H9 (cell line): ENCODE measurements around the gene TBL1X. TPM values are rescaled to one million over a fixed set of nuclear protein-coding genes. Genes with fewer than 3 reads are reported as not detected.

ENCODE experiments used
- DNase-seq: peaks from one replicate; pipeline ENCODE4 v3.0.0-alpha.2; 2017
- H2AFZ ChIP-seq: one replicate; pipeline ENCODE4 v1.6.1; 2013; ENCODE audit warnings: mild to moderate bottlenecking, low read length, control low read depth, moderate library complexity
- H2AK5ac ChIP-seq: 2 replicates; pipeline ENCODE4 v1.6.1; 2013; ENCODE audit warnings: low read length, control low read depth, mixed read lengths; ENCODE audit not compliant: insufficient read length
- H2BK120ac ChIP-seq: one replicate; pipeline ENCODE4 v1.6.1; 2013; ENCODE audit warnings: low read depth, mild to moderate bottlenecking, low read length, control low read depth, inconsistent platforms; ENCODE audit not compliant: poor library complexity, severe bottlenecking
- H2BK12ac ChIP-seq: 2 replicates; pipeline ENCODE4 v1.6.1; 2013; ENCODE audit warnings: low read length, control low read depth, mixed read lengths, low read depth; ENCODE audit not compliant: insufficient read length
- H2BK15ac ChIP-seq: 2 replicates; pipeline ENCODE4 v1.6.1; 2013; ENCODE audit warnings: low read depth, low read length, control low read depth
- H2BK20ac ChIP-seq: one replicate; pipeline ENCODE4 v1.6.1; 2013; ENCODE audit warnings: low read depth, mild to moderate bottlenecking, low read length, control low read depth, inconsistent platforms; ENCODE audit not compliant: poor library complexity, severe bottlenecking
- H2BK5ac ChIP-seq: 2 replicates; pipeline ENCODE4 v1.6.1; 2013; ENCODE audit warnings: low read length, control low read depth, mixed read lengths; ENCODE audit not compliant: insufficient read length
- H3K14ac ChIP-seq: 2 replicates; pipeline ENCODE4 v1.6.1; 2013; ENCODE audit warnings: low read length, control low read depth; ENCODE audit not compliant: insufficient read depth
- H3K18ac ChIP-seq: 2 replicates; pipeline ENCODE4 v1.6.1; 2013; ENCODE audit warnings: low read depth, mild to moderate bottlenecking, mixed read lengths, low read length, control low read depth; ENCODE audit not compliant: insufficient read length
- H3K23ac ChIP-seq: 2 replicates; pipeline ENCODE4 v1.6.1; 2013; ENCODE audit warnings: low read length, control low read depth, mixed read lengths, low read depth; ENCODE audit not compliant: insufficient read length
- H3K23me2 ChIP-seq: 2 replicates; pipeline ENCODE4 v1.6.1; 2013; ENCODE audit warnings: low read depth, mild to moderate bottlenecking, mixed read lengths, low read length, control low read depth; ENCODE audit not compliant: insufficient read length, poor library complexity, severe bottlenecking
- H3K27ac ChIP-seq: 2 replicates; pipeline ENCODE4 v1.5.1; 2013; ENCODE audit warnings: low read length, control low read depth, mixed read lengths, low read depth; ENCODE audit not compliant: insufficient read length
- H3K27me3 ChIP-seq: 2 replicates; pipeline ENCODE4 v1.6.1; 2013; ENCODE audit warnings: low read length, control low read depth, inconsistent platforms; ENCODE audit not compliant: insufficient read depth
- H3K4ac ChIP-seq: 2 replicates; pipeline ENCODE4 v1.6.1; 2013; ENCODE audit warnings: low read depth, mild to moderate bottlenecking, control low read depth, inconsistent platforms, low read length, moderate library complexity
- H3K4me1 ChIP-seq: 2 replicates; pipeline ENCODE4 v1.6.1; 2013; ENCODE audit warnings: low read length, control low read depth, inconsistent platforms; ENCODE audit not compliant: insufficient read depth
- H3K4me2 ChIP-seq: 2 replicates; pipeline ENCODE4 v1.6.1; 2013; ENCODE audit warnings: low read length, control low read depth, mixed read lengths; ENCODE audit not compliant: insufficient read length, insufficient read depth
- H3K56ac ChIP-seq: 2 replicates; pipeline ENCODE4 v1.6.1; 2013; ENCODE audit warnings: low read depth, mild to moderate bottlenecking, mixed read lengths, low read length, control low read depth; ENCODE audit not compliant: insufficient read length
- H3K79me1 ChIP-seq: 2 replicates; pipeline ENCODE4 v1.6.1; 2013; ENCODE audit warnings: low read depth, mild to moderate bottlenecking, moderate library complexity, low read length, control low read depth, inconsistent platforms; ENCODE audit not compliant: insufficient read depth, poor library complexity, severe bottlenecking
- H3K79me2 ChIP-seq: 2 replicates; pipeline ENCODE4 v1.6.1; 2013; ENCODE audit warnings: low read length, control low read depth, inconsistent platforms; ENCODE audit not compliant: insufficient read depth
- H3K9ac ChIP-seq: 2 replicates; pipeline ENCODE4 v1.6.1; 2013; ENCODE audit warnings: low read length, control low read depth, mixed read lengths; ENCODE audit not compliant: insufficient read length; ENCODE audit errors: extremely low read depth
- H3K9me3 ChIP-seq: one replicate; pipeline ENCODE4 v1.6.1; 2013; ENCODE audit warnings: low read depth, low read length, inconsistent platforms; ENCODE audit not compliant: control insufficient read depth
- H3T11ph ChIP-seq: one replicate; pipeline ENCODE4 v1.6.1; 2013; ENCODE audit warnings: mild to moderate bottlenecking, low read length, control low read depth, inconsistent platforms
- H4K20me1 ChIP-seq: one replicate; pipeline ENCODE4 v1.6.1; 2013; ENCODE audit not compliant: control insufficient read depth, insufficient read length, insufficient read depth
- H4K5ac ChIP-seq: 2 replicates; pipeline ENCODE4 v1.6.1; 2013; ENCODE audit warnings: low read depth, mild to moderate bottlenecking, mixed read lengths, low read length, control low read depth; ENCODE audit not compliant: insufficient read length
- H4K8ac ChIP-seq: replicated peaks from 2 replicates; pipeline ENCODE4 v1.6.1; 2013; ENCODE audit warnings: low read length, control low read depth, mixed read lengths, low read depth; ENCODE audit not compliant: insufficient read length
- H4K91ac ChIP-seq: 2 replicates; pipeline ENCODE4 v1.6.1; 2013; ENCODE audit warnings: low read depth, mild to moderate bottlenecking, moderate library complexity, mixed read lengths, low read length, control low read depth; ENCODE audit not compliant: insufficient read length
- H3K27ac Mint-ChIP-seq, 3 experiments: 2 replicates in 2 of 3; 3 replicates in 1 of 3; pipeline ENCODE4 v1.8.0; 2020 to 2021; ENCODE audit warnings: mixed read lengths in 3 of 3, mild to moderate bottlenecking in 1 of 3, moderate library complexity in 1 of 3
- H3K27me3 Mint-ChIP-seq: 2 replicates; pipeline ENCODE4 v1.8.0; 2021; ENCODE audit warnings: low read depth, mild to moderate bottlenecking, moderate library complexity, mixed read lengths
- H3K36me3 Mint-ChIP-seq, 3 experiments: 2 replicates in 2 of 3; 3 replicates in 1 of 3; pipeline ENCODE4 v1.8.0; 2020 to 2021; ENCODE audit warnings: low read depth in 3 of 3, mixed read lengths in 3 of 3; ENCODE audit not compliant: insufficient read depth in 1 of 3
- H3K4me1 Mint-ChIP-seq, 2 experiments: 2 replicates each; pipeline ENCODE4 v1.8.0; 2020; ENCODE audit warnings: mixed read lengths in 2 of 2
- H3K4me3 Mint-ChIP-seq, 2 experiments: 2 replicates in 1 of 2; 3 replicates in 1 of 2; pipeline ENCODE4 v1.8.0; 2020 to 2021; ENCODE audit warnings: mild to moderate bottlenecking in 2 of 2, mixed read lengths in 2 of 2, moderate library complexity in 1 of 2
- H3K9me3 Mint-ChIP-seq, 2 experiments: 2 replicates in 1 of 2; 3 replicates in 1 of 2; pipeline ENCODE4 v1.8.0; 2020; ENCODE audit warnings: mild to moderate bottlenecking in 2 of 2, mixed read lengths in 2 of 2, moderate library complexity in 1 of 2
- CTCF ChIP-seq: fragments of 200-600 bp; sonication (generic); conservative IDR thresholded peaks from 3 replicates; pipeline ENCODE4 v1.8.0; 2021; ENCODE audit warnings: antibody characterized with exemption, mild to moderate bottlenecking
- WGBS: extraction: QIAGEN DNeasy Blood & Tissue Kit; methylation state at CpG from one replicate; pipeline ENCODE4 v1.1.7; 2013; ENCODE audit warnings: missing lambda C conversion rate, low lambda C conversion rate, mixed read lengths; ENCODE audit not compliant: insufficient read length; ENCODE audit errors: extremely low coverage; 5-methylcytosine and 5-hydroxymethylcytosine counted together
- total RNA-seq: library from RNA; stranded (reverse); gene quantifications from 2 replicates; pipeline ENCODE4 v1.2.1, GENCODE V29; 2021

TBL1X gene
- total RNA-seq, 1 experiment from 2014 or later: 24.1 TPM

GRCh38 chrX:9557521-9557920, 92.7 kb downstream of the TBL1X start:
- Histone ChIP-seq H3K4ac (no peak overlapping the region), H2AK5ac (no peak overlapping the region), H2BK5ac (no peak overlapping the region), H4K8ac (no peak overlapping the region), H3K56ac (no peak overlapping the region), H2BK12ac (no peak overlapping the region), H3K79me1 (no peaks in the 10 kb centered on the region), H3K18ac (no peak overlapping the region), H3K9me3 (no peaks in the 10 kb centered on the region), H4K20me1 (no peaks in the 10 kb centered on the region), H2BK15ac (no peak overlapping the region), H3K79me2 (no peaks in the 10 kb centered on the region), H3K23me2 (no peaks in the 10 kb centered on the region), H4K91ac (no peak overlapping the region), H3T11ph (no peak overlapping the region), H3K4me2 (no peak overlapping the region), H3K9ac (no peak overlapping the region), H2AFZ (no peak overlapping the region), H3K14ac (no peak overlapping the region), H3K27me3 (no peaks in the 10 kb centered on the region), H3K4me1 (no peaks in the 10 kb centered on the region), H2BK120ac (no peak overlapping the region), H2BK20ac (no peak overlapping the region), H3K27ac (no peak overlapping the region), H4K5ac (no peak overlapping the region), H3K23ac (no peak overlapping the region)
- WGBS: no CpG with 5 or more reads among the region's 5 CpGs
- Mint-ChIP-seq H3K27ac (no peak overlapping the region), H3K27me3 (peaks cover 1% of the 10 kb centered on the region; the same call in 1 of the 2 replicates), H3K4me3 (no peak overlapping the region), H3K36me3 (peaks cover 6 to 15% (median 11%) of the 10 kb centered on the region in 3 experiments), H3K4me1 (no peaks in the 10 kb centered on the region; a peak in 1 of 4 replicates), H3K9me3 (peaks cover 3 to 64% of the 10 kb centered on the region in 2 experiments; a peak in 3 of 5 replicates)
- DNase-seq: no peak
- no peak for TF ChIP-seq CTCF
